Mesodermal cell (in vitro differentiated cells): ENCODE data around the gene ITIH4.

ENCODE experiments used
- H3K27ac ChIP-seq: 2 replicates; pipeline ENCODE4 v1.7.0; 2013; ENCODE audit warnings: mild to moderate bottlenecking, low read depth, low read length, moderate library complexity; ENCODE audit not compliant: severe bottlenecking
- H3K36me3 ChIP-seq: 2 replicates; pipeline ENCODE4 v1.7.1; 2013; ENCODE audit warnings: mild to moderate bottlenecking, low read length, moderate library complexity; ENCODE audit not compliant: control insufficient read depth, insufficient read depth
- H3K4me1 ChIP-seq: one replicate; pipeline ENCODE4 v1.7.1; 2013; ENCODE audit warnings: mild to moderate bottlenecking, low read length; ENCODE audit not compliant: insufficient read depth, control insufficient read depth, poor library complexity, severe bottlenecking
- H3K4me3 ChIP-seq: 2 replicates; pipeline ENCODE4 v1.7.0; 2013; ENCODE audit warnings: low read length, control low read depth, mild to moderate bottlenecking; ENCODE audit not compliant: insufficient read depth, poor library complexity, severe bottlenecking; ENCODE audit errors: extremely low read depth
- H3K9me3 ChIP-seq: 2 replicates; pipeline ENCODE4 v1.7.1; 2013; ENCODE audit warnings: mild to moderate bottlenecking, low read length, moderate library complexity; ENCODE audit not compliant: control insufficient read depth
- WGBS, 2 experiments: methylation state at CpG; one replicate each; pipeline ENCODE4 v1.1.5; 2013; ENCODE audit warnings: missing lambda C conversion rate in 2 of 2; ENCODE audit not compliant: insufficient coverage in 2 of 2; 5-methylcytosine and 5-hydroxymethylcytosine counted together

The ITIH4 gene

GRCh38 chr3:52798978-52799476 lies 31.4 kb downstream of the ITIH4 start:
- Histone ChIP-seq H3K4me3 (no peak overlapping the region), H3K4me1 (no peaks in the 10 kb centered on the region), H3K36me3 (no peaks in the 10 kb centered on the region), H3K27ac (no peak overlapping the region), H3K9me3 (no peaks in the 10 kb centered on the region)
- WGBS, 2 experiments, result 68 to 71% methylated on average over 8 to 10 of the region's 14 CpGs

GRCh38 chr3:52798376-52798977 lies 32.0 kb downstream of the ITIH4 start:
- H3K4me1 ChIP-seq, result no peaks in the 10 kb centered on the region
- no peaks in the 10 kb centered on the region for H3K36me3 ChIP-seq
- no peaks in the 10 kb centered on the region for H3K9me3 ChIP-seq
- no peak overlapping the region for H3K27ac ChIP-seq
- 93 to 94% methylated on average over 10 of the region's 10 CpGs for WGBS, 2 experiments
- H3K4me3 ChIP-seq, result no peak overlapping the region

- Histone ChIP-seq H3K4me1 (no peaks in the 10 kb centered on the region), H3K27ac (no peak overlapping the region), H3K36me3 (no peaks in the 10 kb centered on the region), H3K9me3 (no peaks in the 10 kb centered on the region), H3K4me3 (no peak overlapping the region)
- whole genome bisulfite sequencing, 2 experiments, result 94 to 96% methylated on average over 6 of the region's 9 CpGs
Measured at GRCh38 chr3:52796411-52796810, 34.1 kb downstream of the ITIH4 start.

- H3K4me3 ChIP-seq, result no peak overlapping the region
- H3K4me1 ChIP-seq, result no peaks in the 10 kb centered on the region
- no peaks in the 10 kb centered on the region for H3K9me3 ChIP-seq
- no peaks in the 10 kb centered on the region for H3K36me3 ChIP-seq
- WGBS, 2 experiments, result 50 to 85% methylated on average over 1 to 8 of the region's 9 CpGs
- no peak overlapping the region for H3K27ac ChIP-seq
Measured at GRCh38 chr3:52795298-52795900, 35.1 kb downstream of the ITIH4 start.

- no peaks in the 10 kb centered on the region for H3K9me3 ChIP-seq
- H3K4me1 ChIP-seq, result no peaks in the 10 kb centered on the region
- no peaks in the 10 kb centered on the region for H3K36me3 ChIP-seq
- no peak within 1 kb of the TSS for H3K4me3 ChIP-seq
- H3K27ac ChIP-seq, result no peak within 1 kb of the TSS
- WGBS, 2 experiments, result 86 to 87% methylated on average over 10 of the region's 10 CpGs
Measured at GRCh38 chr3:52794612-52795099, 35.8 kb downstream of the ITIH4 start, which contains the start of gene ITIH3. Gene ITIH3, plus strand, starts transcription at chr3:52794796. Its CDS starts 8 bp downstream, at chr3:52794804.

- no peak overlapping the region for H3K4me3 ChIP-seq
- H3K27ac ChIP-seq, result no peak overlapping the region
- H3K9me3 ChIP-seq, result no peaks in the 10 kb centered on the region
- H3K36me3 ChIP-seq, result no peaks in the 10 kb centered on the region
- no peaks in the 10 kb centered on the region for H3K4me1 ChIP-seq
- WGBS, 2 experiments, result 83 to 85% methylated on average over 7 to 9 of the region's 9 CpGs
Measured at GRCh38 chr3:52793702-52794611, 36.5 kb downstream of the ITIH4 start.

- 81 to 93% methylated on average over 10 to 16 of the region's 18 CpGs for WGBS, 2 experiments
- Histone ChIP-seq H3K9me3 (no peaks in the 10 kb centered on the region), H3K36me3 (no peaks in the 10 kb centered on the region)
Measured at GRCh38 chr3:52792961-52793695, 37.3 kb downstream of the ITIH4 start.

GRCh38 chr3:52792413-52792812 lies 38.1 kb downstream of the ITIH4 start:
- no peak overlapping the region for H3K4me3 ChIP-seq
- WGBS, 2 experiments, result 71 to 77% methylated on average over 7 of the region's 7 CpGs
- H3K4me1 ChIP-seq, result no peaks in the 10 kb centered on the region
- no peaks in the 10 kb centered on the region for H3K36me3 ChIP-seq
- H3K27ac ChIP-seq, result no peak overlapping the region
- no peaks in the 10 kb centered on the region for H3K9me3 ChIP-seq

More at GRCh38 chr3:52792961-52793695, 37.3 kb downstream of the ITIH4 start:
- Histone ChIP-seq H3K4me3 (no peak overlapping the region), H3K27ac (no peak overlapping the region), H3K4me1 (no peaks in the 10 kb centered on the region)

- WGBS, 2 experiments, result 68 to 100% methylated on average over 3 to 4 of the region's 4 CpGs
- H3K36me3 ChIP-seq, result no peaks in the 10 kb centered on the region
- H3K9me3 ChIP-seq, result no peaks in the 10 kb centered on the region
- H3K4me1 ChIP-seq, result no peaks in the 10 kb centered on the region
- no peak overlapping the region for H3K4me3 ChIP-seq
- no peak overlapping the region for H3K27ac ChIP-seq
Measured at GRCh38 chr3:52791928-52792327, 38.5 kb downstream of the ITIH4 start.

GRCh38 chr3:52791366-52791765 lies 39.1 kb downstream of the ITIH4 start:
- Histone ChIP-seq H3K27ac (no peak overlapping the region), H3K36me3 (no peaks in the 10 kb centered on the region)
- WGBS, 2 experiments, result 87 to 90% methylated on average over 7 to 10 of the region's 12 CpGs

More at GRCh38 chr3:52791366-52791765, 39.1 kb downstream of the ITIH4 start:
- no peaks in the 10 kb centered on the region for H3K4me1 ChIP-seq
- H3K4me3 ChIP-seq, result no peak overlapping the region
- no peaks in the 10 kb centered on the region for H3K9me3 ChIP-seq
